ENCODE data around the gene CEP55. TPM values are rescaled to one million over a fixed set of nuclear protein-coding genes. Genes with fewer than 3 reads are reported as not detected.

The CEP55 gene
- total and polyA plus RNA-seq, 2 of the 8 experiments (the other 6 are each of a cell fraction or from before 2014, with no cell fraction given) = 7.0 to 19.6 TPM

DNA sequence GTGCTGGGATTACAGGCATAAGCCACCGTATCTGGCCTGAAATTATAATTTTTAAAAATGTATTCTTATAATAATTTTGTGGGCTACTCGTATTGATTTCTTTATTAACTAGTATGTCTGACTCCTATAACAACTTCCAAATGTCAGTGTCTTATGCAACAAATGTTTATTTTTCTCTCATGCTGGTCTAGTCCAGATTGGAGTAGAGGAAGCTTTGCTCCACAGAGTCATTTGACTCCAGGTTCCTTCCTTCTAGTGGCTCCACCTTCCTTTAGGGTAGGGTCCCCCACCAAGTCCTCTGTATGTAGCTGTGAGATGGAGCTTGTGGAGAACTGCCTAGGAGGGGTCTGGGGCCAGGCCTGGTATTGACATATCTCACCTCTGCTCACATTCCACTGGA is 8.7 kb downstream of the CEP55 start:
- POLR2A ChIA-PET (ENCODE audit: partially characterized antibody) = interaction anchor here (1.1 kb wide), 1 partner anchor 279 kb away, joined by 4 read pairs; no protein-coding TSS in a partner anchor
- no peak overlapping the region for H3K18ac ChIP-seq (ENCODE audit: extremely low read depth, low read length)
- H3K4me1 ChIP-seq (replicated peaks in 1 of 4; ENCODE audit: control insufficient read depth in 3 of 4, insufficient read depth in 4 of 4, low read length in 3 of 4) = no peaks in the 10 kb centered on the region
- H3K27ac ChIP-seq (ENCODE audit: low read depth, low read length) = no peak overlapping the region
- H3K14ac ChIP-seq (ENCODE audit: insufficient read length) = no peak overlapping the region
- H3K4me2 ChIP-seq (ENCODE audit: insufficient read depth in 1 of 2, low read depth in 2 of 2, low read length in 2 of 2) = no peak overlapping the region
- CTCF ChIA-PET (ENCODE audit: partially characterized antibody) = interaction anchor here (0.7 to 4.8 kb wide), 7 partner anchors 17 to 147 kb away, joined by 3 to 30 read pairs (median 4); partner anchors contain the start of gene MYOF
- H4K91ac ChIP-seq (replicated peaks; ENCODE audit: insufficient read length, low read length) = no peak overlapping the region
- no peak for DNase-seq (ENCODE audit: low read depth in 1 of 2, low spot score in 2 of 2)
- H3K36me3 ChIP-seq (ENCODE audit: control insufficient read depth in 2 of 4, insufficient read depth in 4 of 4, low read length in 3 of 4) = peaks cover 0 to 40% (median 21%) of the 10 kb centered on the region in 4 experiments; a peak in 5 of 8 replicates
- WGBS, 2 experiments (ENCODE audit: extremely low coverage in 1 of 2, insufficient coverage in 1 of 2, insufficient read length in 1 of 2, insufficient replicate concordance in 2 of 2, low coverage in 1 of 2, low lambda C conversion rate in 2 of 2, missing lambda C conversion rate in 1 of 2) = 98% methylated on average over 2 of the region's 2 CpGs; no CpG with 5 or more reads in 1 of the 2 experiments
- no peak overlapping the region for H2BK20ac ChIP-seq (ENCODE audit: low read length)
- no peaks in the 10 kb centered on the region for H3K27me3 ChIP-seq (replicated peaks in 1 of 4; ENCODE audit: control insufficient read depth in 3 of 4, extremely low read depth in 1 of 4, insufficient read depth in 3 of 4, low read length in 3 of 4)
- H2BK120ac ChIP-seq (replicated peaks; ENCODE audit: low read depth, low read length) = no peak overlapping the region
- no peak for TF ChIP-seq CHD2 (IDR thresholded peaks at IDR 0.05; ENCODE audit: low read length)
- no peak for TF ChIP-seq TEAD4 (IDR thresholded peaks at IDR 0.05; ENCODE audit: low read depth, low read length)
- TF ChIP-seq, protein P1, sequence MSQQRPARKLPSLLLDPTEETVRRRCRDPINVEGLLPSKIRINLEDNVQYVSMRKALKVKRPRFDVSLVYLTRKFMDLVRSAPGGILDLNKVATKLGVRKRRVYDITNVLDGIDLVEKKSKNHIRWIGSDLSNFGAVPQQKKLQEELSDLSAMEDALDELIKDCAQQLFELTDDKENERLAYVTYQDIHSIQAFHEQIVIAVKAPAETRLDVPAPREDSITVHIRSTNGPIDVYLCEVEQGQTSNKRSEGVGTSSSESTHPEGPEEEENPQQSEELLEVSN (IDR thresholded peaks at IDR 0.05) = no peak
- TF ChIP-seq CREB1 (IDR thresholded peaks at IDR 0.05) = no peak
- no peak for TF ChIP-seq FOSL1 (IDR thresholded peaks at IDR 0.05; ENCODE audit: insufficient read depth, low read depth, low read length)
- no peak for TF ChIP-seq MAX (IDR thresholded peaks at IDR 0.05)
- no peak overlapping the region for H4K8ac ChIP-seq (ENCODE audit: extremely low read depth, insufficient read depth, low read length)
- H3K79me1 ChIP-seq (ENCODE audit: low read depth, low read length) = no peaks in the 10 kb centered on the region
- H3K4me3 ChIP-seq (ENCODE audit: extremely low read depth in 1 of 4, insufficient read depth in 2 of 4, low read depth in 3 of 4, low read length in 4 of 4) = no peak overlapping the region
- H3K23ac ChIP-seq (ENCODE audit: insufficient read length) = no peak overlapping the region
- no peaks in the 10 kb centered on the region for H3K9me3 ChIP-seq (ENCODE audit: insufficient read depth in 2 of 2, low read depth in 1 of 2, low read length in 1 of 2)
- H3K79me2 ChIP-seq (ENCODE audit: control insufficient read depth in 1 of 2, insufficient read depth in 2 of 2, low read length in 2 of 2) = 0 out of 4 replicates have a peak, but pooled peaks cover 0 to 6% of the 10 kb centered on the region in 2 experiments
- no peak overlapping the region for H3K4ac ChIP-seq (replicated peaks; ENCODE audit: insufficient read length, low read depth, low read length)
- no peak overlapping the region for H2AFZ ChIP-seq (ENCODE audit: low read length)
- H4K5ac ChIP-seq (ENCODE audit: insufficient read length, low read depth, low read length) = no peak overlapping the region
- H3K23me2 ChIP-seq (ENCODE audit: low read depth, low read length) = no peaks in the 10 kb centered on the region
- H3K56ac ChIP-seq (replicated peaks; ENCODE audit: insufficient read length, low read depth, low read length) = no peak overlapping the region
- FAIRE-seq = no peak
- no peak overlapping the region for H2BK5ac ChIP-seq (ENCODE audit: low read depth, low read length)
- H3K9ac ChIP-seq (replicated peaks in 1 of 4; ENCODE audit: extremely low read depth in 1 of 4, low read depth in 3 of 4, low read length in 3 of 4) = no peak overlapping the region
- H2AK5ac ChIP-seq (ENCODE audit: low read depth, low read length) = no peak overlapping the region
- no peak overlapping the region for H2BK15ac ChIP-seq (ENCODE audit: low read length)
- no peak overlapping the region for H2BK12ac ChIP-seq (ENCODE audit: low read depth, low read length)
- no peaks in the 10 kb centered on the region for H4K20me1 ChIP-seq (replicated peaks in 1 of 2; ENCODE audit: control insufficient read depth in 1 of 2, insufficient read depth in 2 of 2, low read length in 2 of 2)

Data from H1 (cell line).